Measurements from ENCODE around the gene TRIM5. TPM values are rescaled to one million over a fixed set of nuclear protein-coding genes. Genes with fewer than 3 reads are reported as not detected.

TRIM5 gene
- total and polyA plus RNA-seq, 9 of the 15 experiments (the other 6 are each of a cell fraction or from before 2014, with no cell fraction given): 7.7 to 20.8 (median 15.0) TPM

- TF ChIP-seq, protein P1, sequence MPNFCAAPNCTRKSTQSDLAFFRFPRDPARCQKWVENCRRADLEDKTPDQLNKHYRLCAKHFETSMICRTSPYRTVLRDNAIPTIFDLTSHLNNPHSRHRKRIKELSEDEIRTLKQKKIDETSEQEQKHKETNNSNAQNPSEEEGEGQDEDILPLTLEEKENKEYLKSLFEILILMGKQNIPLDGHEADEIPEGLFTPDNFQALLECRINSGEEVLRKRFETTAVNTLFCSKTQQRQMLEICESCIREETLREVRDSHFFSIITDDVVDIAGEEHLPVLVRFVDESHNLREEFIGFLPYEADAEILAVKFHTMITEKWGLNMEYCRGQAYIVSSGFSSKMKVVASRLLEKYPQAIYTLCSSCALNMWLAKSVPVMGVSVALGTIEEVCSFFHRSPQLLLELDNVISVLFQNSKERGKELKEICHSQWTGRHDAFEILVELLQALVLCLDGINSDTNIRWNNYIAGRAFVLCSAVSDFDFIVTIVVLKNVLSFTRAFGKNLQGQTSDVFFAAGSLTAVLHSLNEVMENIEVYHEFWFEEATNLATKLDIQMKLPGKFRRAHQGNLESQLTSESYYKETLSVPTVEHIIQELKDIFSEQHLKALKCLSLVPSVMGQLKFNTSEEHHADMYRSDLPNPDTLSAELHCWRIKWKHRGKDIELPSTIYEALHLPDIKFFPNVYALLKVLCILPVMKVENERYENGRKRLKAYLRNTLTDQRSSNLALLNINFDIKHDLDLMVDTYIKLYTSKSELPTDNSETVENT (CRISPR knock-in tag; IDR thresholded peaks at IDR 0.05): no peak
- TF ChIP-seq, protein P2, sequence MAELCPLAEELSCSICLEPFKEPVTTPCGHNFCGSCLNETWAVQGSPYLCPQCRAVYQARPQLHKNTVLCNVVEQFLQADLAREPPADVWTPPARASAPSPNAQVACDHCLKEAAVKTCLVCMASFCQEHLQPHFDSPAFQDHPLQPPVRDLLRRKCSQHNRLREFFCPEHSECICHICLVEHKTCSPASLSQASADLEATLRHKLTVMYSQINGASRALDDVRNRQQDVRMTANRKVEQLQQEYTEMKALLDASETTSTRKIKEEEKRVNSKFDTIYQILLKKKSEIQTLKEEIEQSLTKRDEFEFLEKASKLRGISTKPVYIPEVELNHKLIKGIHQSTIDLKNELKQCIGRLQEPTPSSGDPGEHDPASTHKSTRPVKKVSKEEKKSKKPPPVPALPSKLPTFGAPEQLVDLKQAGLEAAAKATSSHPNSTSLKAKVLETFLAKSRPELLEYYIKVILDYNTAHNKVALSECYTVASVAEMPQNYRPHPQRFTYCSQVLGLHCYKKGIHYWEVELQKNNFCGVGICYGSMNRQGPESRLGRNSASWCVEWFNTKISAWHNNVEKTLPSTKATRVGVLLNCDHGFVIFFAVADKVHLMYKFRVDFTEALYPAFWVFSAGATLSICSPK (IDR thresholded peaks at IDR 0.05; ENCODE audit: borderline replicate concordance): no peak
- TF ChIP-seq SUPT5H (IDR thresholded peaks at IDR 0.05) (no peak), MAFF (IDR thresholded peaks at IDR 0.05; ENCODE audit: low read length) (no peak), ZNF764 (CRISPR knock-in tag; IDR thresholded peaks at IDR 0.05; ENCODE audit: low read depth) (no peak), TARDBP (IDR thresholded peaks at IDR 0.05) (no peak), HNRNPLL (IDR thresholded peaks at IDR 0.05; ENCODE audit: low read depth, low read length, poor library complexity, severe bottlenecking) (no peak), FOXA1 (IDR thresholded peaks at IDR 0.05; ENCODE audit: borderline replicate concordance) (no peak), SRF (CRISPR knock-in tag; IDR thresholded peaks at IDR 0.05) (no peak), ELK3 (CRISPR knock-in tag; IDR thresholded peaks at IDR 0.05) (no peak)
Measured at GRCh38 chr11:5665746-5666401, 19.0 kb downstream of the TRIM5 start (continued).

Measured in K562 (cell line).